ENCODE results near the gene RUSF1. TPM values are rescaled to one million over a fixed set of nuclear protein-coding genes. Genes with fewer than 3 reads are reported as not detected.
A peak's percentile ranks its signal among the peaks of the same experiment; 100 is the strongest.
"Not testable (repeated sequence)": the region's sequence is repeated elsewhere in the genome, so short reads cannot be mapped to it uniquely, and the experiment has no call there.

RUSF1 gene
- total and polyA plus RNA-seq, 5 experiments from 2014 or later, result 15.3 to 110 (median 28.6) TPM

DNA sequence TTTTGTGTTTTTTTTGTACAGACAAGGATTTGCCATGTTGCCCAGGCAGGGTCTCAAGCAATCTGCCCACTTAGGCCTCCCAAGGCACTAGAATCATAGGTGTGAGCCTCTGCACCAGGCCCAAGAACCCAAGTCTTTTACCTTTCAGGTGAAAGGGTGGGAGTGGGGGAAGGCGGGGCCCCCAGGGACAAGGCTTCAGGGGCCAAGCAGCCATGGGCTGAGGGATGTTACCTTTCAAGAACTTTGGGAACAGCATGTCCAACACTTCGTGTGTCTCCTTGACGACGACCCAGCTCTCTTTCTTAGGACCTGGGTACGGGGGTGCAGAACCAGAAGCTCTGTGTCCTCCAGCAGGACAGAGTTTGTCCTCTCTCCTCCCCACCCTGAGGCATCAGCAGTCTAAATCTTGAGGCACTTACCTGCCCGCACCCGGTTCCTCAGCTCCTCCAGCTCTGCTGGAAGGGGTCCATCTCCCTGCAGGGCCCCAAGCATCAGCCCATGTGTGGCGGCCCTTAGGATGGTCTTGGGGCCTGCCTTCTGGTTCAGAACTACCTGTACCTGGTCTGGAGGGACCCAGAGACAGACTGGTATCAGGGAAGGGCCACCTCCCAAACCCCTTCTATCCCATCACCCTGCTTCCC is 16.3 kb downstream of the RUSF1 start:
- Mint-ChIP-seq H3K4me3 (peak overlapping the region in 1 of 10 donors; percentile 14), H3K27me3 (no peaks in the 10 kb centered on the region), H3K27ac (peak overlapping the region in 4 of 10 donors; percentile 37 to 88 (median 51)), H3K9me3 (no peaks in the 10 kb centered on the region), H3K4me1 (peaks cover 5 to 12% (median 8%) of the 10 kb centered on the region in 4 donors), H3K36me3 (peaks cover 0 to 40% (median 10%) of the 10 kb centered on the region in 3 donors)
- no peak for ATAC-seq
- no peak for DNase-seq
- POLR2A ChIA-PET, result no interaction called here

DNA sequence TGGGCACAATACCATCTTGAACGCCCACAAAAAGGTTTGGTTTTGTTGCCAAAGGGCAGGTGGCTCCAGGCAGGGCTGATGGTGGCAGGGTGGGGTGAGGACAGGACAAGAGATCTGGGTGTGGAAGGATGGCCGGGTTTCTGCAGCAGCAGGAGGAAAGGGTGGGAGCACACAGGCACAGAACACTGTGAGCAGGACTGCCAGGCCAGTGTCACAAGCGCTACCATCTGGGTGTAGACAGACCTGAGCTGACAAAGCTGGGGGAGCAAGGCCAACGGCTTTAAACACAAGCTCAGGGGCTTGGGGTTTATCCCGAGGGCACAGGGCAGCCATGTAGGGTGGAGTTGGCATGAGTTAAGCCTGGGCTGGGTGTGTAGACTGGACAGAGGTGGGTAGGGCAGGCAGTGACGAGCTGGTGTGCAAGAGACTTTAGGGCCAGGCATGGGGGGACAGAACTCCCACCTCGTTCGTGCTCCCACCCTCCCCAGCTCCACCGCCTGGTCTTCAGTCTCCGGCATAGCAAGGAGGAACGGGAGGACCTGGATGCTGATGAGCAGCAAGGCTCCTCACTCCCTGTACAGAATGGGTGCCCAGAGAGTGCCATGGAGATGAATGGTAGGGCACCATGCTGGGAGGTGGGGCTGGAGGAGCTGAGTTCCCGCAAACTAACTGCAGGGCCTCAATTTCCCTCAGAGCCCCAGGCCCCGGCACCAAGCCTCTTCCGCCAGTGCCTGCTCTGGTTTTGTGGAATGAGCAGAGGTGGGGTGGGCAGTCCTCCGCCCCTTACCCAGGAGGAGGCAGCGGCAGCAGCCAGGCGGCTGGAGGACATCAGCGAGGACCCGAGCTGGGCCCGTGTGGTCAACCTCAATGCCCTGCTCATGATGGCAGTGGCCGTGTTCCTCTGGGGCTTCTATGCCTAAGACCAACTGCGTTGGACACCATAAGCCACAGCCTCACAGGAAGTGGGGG is 18.3 kb downstream of the RUSF1 start:
- H3K4me1 Mint-ChIP-seq, result peaks cover 5 to 24% (median 18%) of the 10 kb centered on the region in 4 donors
- H3K4me3 Mint-ChIP-seq, result peak overlapping the region in 9 of 10 donors; percentile 2 to 83 (median 52)
- H3K36me3 Mint-ChIP-seq, result peaks cover 0 to 26% (median 10%) of the 10 kb centered on the region in 3 donors
- POLR2A ChIA-PET, result interaction anchor here (1.6 to 6.1 kb wide), 5 partner anchors 8 to 31 kb away, joined by 4 to 67 read pairs (median 10); partner anchors contain the start of genes ARMC5 and RUSF1
- H3K27me3 Mint-ChIP-seq, result no peaks in the 10 kb centered on the region
- H3K27ac Mint-ChIP-seq, result peak overlapping the region; percentile 24 to 87 (median 61)
- DNase-seq (no peak), ATAC-seq (no peak)
- no peaks in the 10 kb centered on the region for H3K9me3 Mint-ChIP-seq

DNA sequence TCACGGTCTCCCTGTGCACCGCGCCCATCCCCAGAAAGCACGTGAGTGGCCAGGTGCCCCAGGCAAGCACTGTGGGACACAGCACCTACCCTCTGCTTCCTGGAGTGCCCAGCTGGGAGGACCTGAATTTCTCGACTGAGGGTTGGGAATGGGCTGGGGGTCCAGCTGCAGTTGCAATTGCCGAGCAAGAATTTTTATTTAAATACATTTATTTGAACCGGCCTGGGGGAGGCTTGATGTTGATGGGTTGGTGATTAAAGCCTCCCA is 19.0 kb downstream of the RUSF1 start:
- no peak for DNase-seq
- ATAC-seq, result no peak
- POLR2A ChIA-PET, result interaction anchor here (1.0 to 6.1 kb wide), 7 partner anchors 9 to 379 kb away, joined by 3 to 67 read pairs (median 10); partner anchors contain the start of genes ARMC5 and RUSF1
- no peaks in the 10 kb centered on the region for H3K27me3 Mint-ChIP-seq
- peaks cover 0 to 24% (median 10%) of the 10 kb centered on the region in 3 donors for H3K36me3 Mint-ChIP-seq
- H3K4me1 Mint-ChIP-seq, result peaks cover 5 to 24% (median 18%) of the 10 kb centered on the region in 4 donors
- peak overlapping the region in 7 of 10 donors; percentile 38 to 87 (median 61) for H3K27ac Mint-ChIP-seq
- H3K9me3 Mint-ChIP-seq, result no peaks in the 10 kb centered on the region
- peak overlapping the region in 8 of 10 donors; percentile 6 to 77 (median 59) for H3K4me3 Mint-ChIP-seq

DNA sequence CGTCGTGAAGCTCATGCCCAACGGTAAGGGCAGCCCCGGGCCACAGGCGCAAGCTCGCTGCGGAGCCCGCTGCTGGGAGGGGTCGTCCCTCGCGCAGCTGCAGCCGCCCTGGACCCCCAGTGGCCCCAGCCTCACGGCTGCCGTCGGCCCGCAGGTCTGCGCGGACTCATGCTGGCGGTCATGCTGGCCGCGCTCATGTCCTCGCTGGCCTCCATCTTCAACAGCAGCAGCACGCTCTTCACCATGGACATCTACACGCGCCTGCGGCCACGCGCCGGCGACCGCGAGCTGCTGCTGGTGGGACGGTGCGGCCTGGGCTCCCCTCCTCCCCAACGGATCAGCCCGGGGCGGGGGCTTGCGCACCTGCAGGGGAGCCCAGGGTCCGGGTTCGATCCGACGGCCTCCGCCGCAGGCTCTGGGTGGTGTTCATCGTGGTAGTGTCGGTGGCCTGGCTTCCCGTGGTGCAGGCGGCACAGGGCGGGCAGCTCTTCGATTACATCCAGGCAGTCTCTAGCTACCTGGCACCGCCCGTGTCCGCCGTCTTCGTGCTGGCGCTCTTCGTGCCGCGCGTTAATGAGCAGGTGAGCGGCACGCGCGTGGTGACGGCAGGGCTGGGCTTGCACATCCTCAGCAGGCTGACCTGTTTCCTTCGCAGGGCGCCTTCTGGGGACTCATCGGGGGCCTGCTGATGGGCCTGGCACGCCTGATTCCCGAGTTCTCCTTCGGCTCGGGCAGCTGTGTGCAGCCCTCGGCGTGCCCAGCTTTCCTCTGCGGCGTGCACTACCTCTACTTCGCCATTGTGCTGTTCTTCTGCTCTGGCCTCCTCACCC is 19.5 kb downstream of the RUSF1 start:
- H3K27me3 Mint-ChIP-seq, result no peaks in the 10 kb centered on the region
- POLR2A ChIA-PET, result interaction anchor here (0.8 to 6.1 kb wide), 14 partner anchors 9 to 381 kb away, joined by 3 to 67 read pairs (median 4); partner anchors contain the start of genes ARMC5 and RUSF1
- no peak for ATAC-seq
- peak in 1 of 10 donors; percentile 8 for DNase-seq
- peaks cover 5 to 24% (median 18%) of the 10 kb centered on the region in 4 donors for H3K4me1 Mint-ChIP-seq
- H3K27ac Mint-ChIP-seq, result peak overlapping the region in 5 of 10 donors; percentile 38 to 90 (median 71)
- H3K9me3 Mint-ChIP-seq, result no peaks in the 10 kb centered on the region
- peak overlapping the region; percentile 61 to 95 (median 92) for H3K4me3 Mint-ChIP-seq
- H3K36me3 Mint-ChIP-seq, result peaks cover 0 to 19% (median 10%) of the 10 kb centered on the region in 3 donors

DNA sequence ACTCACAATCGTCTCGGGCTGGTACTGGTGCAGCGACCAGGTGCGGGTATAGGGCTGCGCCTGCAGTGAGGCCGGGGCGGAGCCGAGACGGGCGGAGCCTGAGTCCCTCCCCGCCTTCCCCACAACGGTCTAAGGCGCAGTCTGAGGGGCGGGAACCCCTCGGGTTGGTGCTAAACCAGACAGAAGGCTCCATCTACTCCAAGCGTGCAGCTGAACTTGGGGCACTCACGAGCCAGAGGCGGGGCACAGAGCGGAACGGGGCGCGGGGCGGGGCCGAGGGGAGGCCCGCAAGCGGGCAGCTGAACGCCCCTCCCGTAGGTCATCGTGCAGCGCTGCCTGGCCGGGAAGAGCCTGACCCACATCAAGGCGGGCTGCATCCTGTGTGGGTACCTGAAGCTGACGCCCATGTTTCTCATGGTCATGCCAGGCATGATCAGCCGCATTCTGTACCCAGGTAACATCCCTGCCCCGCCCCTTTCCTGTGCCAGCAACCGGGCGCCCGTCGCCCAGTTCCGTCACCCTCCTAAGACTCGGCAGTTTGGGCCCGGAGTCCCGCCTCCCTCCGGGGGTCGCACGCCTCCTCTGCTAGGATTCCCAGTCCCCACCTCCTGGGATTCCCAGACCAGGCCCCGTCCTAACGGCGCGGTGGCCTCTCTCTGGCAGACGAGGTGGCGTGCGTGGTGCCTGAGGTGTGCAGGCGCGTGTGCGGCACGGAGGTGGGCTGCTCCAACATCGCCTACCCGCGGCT is 20.3 kb downstream of the RUSF1 start:
- Mint-ChIP-seq H3K36me3 (peaks cover 0 to 11% (median 4%) of the 10 kb centered on the region in 3 donors), H3K27me3 (no peaks in the 10 kb centered on the region), H3K27ac (peak overlapping the region; percentile 46 to 90 (median 86)), H3K4me1 (peaks cover 2 to 24% (median 18%) of the 10 kb centered on the region in 4 donors), H3K4me3 (peak overlapping the region; percentile 88 to 95 (median 92)), H3K9me3 (no peaks in the 10 kb centered on the region)
- POLR2A ChIA-PET, result interaction anchor here (0.5 to 6.1 kb wide), 17 partner anchors 10 to 611 kb away, joined by 3 to 67 read pairs (median 4); partner anchors contain the start of genes ARMC5, FUS and RUSF1
- DNase-seq (peak; percentile 53 to 88 (median 76)), ATAC-seq (peak; percentile 88 to 90)

DNA sequence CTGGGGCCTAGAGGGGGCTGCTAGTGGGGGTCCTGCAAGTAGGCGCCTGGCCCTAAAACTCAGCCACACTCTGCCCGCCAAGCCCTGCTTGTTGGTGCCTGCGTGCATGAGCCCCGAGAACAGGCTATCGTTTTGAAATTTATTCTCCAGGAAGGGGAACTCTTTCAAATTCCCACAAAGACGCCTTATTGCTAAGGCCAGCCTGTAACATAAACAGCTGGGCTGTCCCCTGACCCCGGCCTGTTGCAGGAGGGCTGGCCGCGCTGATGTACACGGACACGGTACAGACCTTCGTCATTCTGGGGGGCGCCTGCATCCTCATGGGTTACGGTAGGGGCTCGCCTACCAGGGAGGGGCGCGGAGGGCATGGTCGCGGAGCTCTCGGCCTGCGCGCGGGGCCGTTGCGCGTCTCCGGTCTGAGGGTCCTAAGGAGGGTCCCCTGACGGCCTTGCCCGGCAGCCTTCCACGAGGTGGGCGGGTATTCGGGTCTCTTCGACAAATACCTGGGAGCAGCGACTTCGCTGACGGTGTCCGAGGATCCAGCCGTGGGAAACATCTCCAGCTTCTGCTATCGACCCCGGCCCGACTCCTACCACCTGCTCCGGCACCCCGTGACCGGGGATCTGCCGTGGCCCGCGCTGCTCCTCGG is 21.0 kb downstream of the RUSF1 start:
- POLR2A ChIA-PET, result interaction anchor here (0.5 to 6.1 kb wide), 12 partner anchors 9 to 610 kb away, joined by 3 to 67 read pairs (median 6); partner anchors contain the start of genes ARMC5, FUS and RUSF1
- Mint-ChIP-seq H3K9me3 (no peaks in the 10 kb centered on the region), H3K4me1 (peaks cover 2 to 22% (median 18%) of the 10 kb centered on the region in 4 donors), H3K4me3 (peak overlapping the region; percentile 88 to 95 (median 92)), H3K36me3 (peaks cover 0 to 7% (median 1%) of the 10 kb centered on the region in 3 donors), H3K27ac (peak overlapping the region; percentile 31 to 90 (median 86)), H3K27me3 (no peaks in the 10 kb centered on the region)
- DNase-seq (peak in 1 of 10 donors; percentile 23), ATAC-seq (peak in 1 of 2 donors; percentile 20)

DNA sequence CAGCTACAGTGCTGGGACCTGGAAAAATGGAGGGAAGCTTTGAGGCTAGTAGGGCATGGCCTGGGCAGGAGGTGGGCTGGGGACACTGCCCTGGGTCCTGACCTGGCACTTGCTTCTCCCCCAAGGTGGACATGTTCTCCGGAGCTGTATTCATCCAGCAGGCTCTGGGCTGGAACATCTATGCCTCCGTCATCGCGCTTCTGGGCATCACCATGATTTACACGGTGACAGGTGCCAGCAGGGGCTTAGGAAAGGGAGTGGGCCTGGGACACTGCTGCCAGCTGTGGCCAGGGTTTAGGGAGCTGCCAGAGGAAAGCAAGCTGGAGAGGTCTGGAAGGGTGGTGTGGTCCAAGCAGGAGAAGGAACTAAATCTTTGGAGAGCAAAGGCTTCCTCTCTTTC is 22.1 kb downstream of the RUSF1 start:
- no peaks in the 10 kb centered on the region for H3K9me3 Mint-ChIP-seq
- H3K27me3 Mint-ChIP-seq, result no peaks in the 10 kb centered on the region
- peak overlapping the region; percentile 19 to 95 (median 91) for H3K4me3 Mint-ChIP-seq
- ATAC-seq (no peak), DNase-seq (no peak)
- H3K27ac Mint-ChIP-seq, result peak overlapping the region in 3 of 10 donors; percentile 37 to 55 (median 52)
- peaks cover 0 to 3% (median 0%) of the 10 kb centered on the region in 3 donors for H3K36me3 Mint-ChIP-seq
- POLR2A ChIA-PET, result interaction anchor here (0.9 to 6.1 kb wide), 5 partner anchors 8 to 26 kb away, joined by 3 to 67 read pairs (median 15); partner anchors contain the start of gene RUSF1
- peaks cover 2 to 22% (median 18%) of the 10 kb centered on the region in 4 donors for H3K4me1 Mint-ChIP-seq

DNA sequence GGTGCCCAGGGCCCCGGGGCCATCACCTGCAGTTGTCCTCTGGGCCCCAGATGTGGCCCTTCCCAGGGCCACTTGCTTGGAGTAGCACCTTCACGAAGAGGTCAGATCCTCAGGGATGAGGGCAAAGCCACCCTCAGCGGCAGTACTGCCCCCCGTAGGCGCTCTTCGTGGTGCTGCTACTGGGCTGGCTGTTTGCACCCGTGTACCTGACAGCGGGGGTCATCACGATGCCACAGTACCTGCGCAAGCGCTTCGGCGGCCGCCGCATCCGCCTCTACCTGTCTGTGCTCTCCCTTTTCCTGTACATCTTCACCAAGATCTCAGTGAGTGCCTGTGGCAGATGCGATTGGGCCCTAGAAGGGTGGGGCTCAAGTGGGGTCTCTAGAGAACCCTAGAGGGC is 22.6 kb downstream of the RUSF1 start:
- H3K4me1 Mint-ChIP-seq, result peaks cover 4 to 22% (median 18%) of the 10 kb centered on the region in 4 donors
- peak overlapping the region in 7 of 10 donors; percentile 10 to 95 (median 67) for H3K4me3 Mint-ChIP-seq
- no peaks in the 10 kb centered on the region for H3K9me3 Mint-ChIP-seq
- ATAC-seq (no peak), DNase-seq (no peak)
- H3K36me3 Mint-ChIP-seq, result no peaks in the 10 kb centered on the region
- no peaks in the 10 kb centered on the region for H3K27me3 Mint-ChIP-seq
- peak overlapping the region in 2 of 10 donors; percentile 52 to 55 for H3K27ac Mint-ChIP-seq
- POLR2A ChIA-PET, result interaction anchor here (0.9 to 6.1 kb wide), 3 partner anchors 8 to 25 kb away, joined by 3 to 67 read pairs (median 4); no protein-coding TSS in a partner anchor

DNA sequence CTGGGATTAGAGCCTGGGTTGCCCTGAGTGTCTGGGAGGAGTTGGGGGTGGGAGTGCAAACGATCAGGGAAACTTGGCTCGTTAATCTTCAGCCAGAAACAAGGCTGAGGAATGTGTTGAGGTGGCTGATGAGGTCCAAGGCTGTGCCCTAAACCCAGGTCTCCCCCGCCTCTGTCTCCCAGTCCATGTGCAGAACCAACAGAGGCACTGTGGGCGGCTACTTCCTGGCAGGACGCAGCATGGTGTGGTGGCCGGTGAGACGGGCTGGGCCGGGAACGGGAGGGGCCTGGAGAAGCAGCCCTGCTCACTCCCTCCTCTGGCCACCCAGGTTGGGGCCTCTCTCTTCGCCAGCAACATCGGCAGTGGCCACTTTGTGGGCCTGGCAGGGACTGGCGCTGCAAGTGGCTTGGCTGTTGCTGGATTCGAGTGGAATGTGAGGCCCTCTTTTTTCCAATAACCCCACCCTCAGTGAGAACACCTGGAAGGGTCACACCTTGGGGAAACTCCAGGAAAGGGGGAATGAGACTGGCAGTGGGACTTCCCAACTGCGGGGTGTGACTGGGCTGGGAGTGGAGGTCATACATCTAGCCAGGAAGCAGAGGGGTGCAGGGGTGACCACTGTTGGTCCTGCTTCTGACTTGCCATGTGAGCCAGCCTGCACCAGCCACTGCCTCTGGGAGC is 23.6 kb downstream of the RUSF1 start:
- POLR2A ChIA-PET, result interaction anchor here (1.4 to 6.1 kb wide), 2 partner anchors 7 to 24 kb away, joined by 4 to 67 read pairs; no protein-coding TSS in a partner anchor

DNA sequence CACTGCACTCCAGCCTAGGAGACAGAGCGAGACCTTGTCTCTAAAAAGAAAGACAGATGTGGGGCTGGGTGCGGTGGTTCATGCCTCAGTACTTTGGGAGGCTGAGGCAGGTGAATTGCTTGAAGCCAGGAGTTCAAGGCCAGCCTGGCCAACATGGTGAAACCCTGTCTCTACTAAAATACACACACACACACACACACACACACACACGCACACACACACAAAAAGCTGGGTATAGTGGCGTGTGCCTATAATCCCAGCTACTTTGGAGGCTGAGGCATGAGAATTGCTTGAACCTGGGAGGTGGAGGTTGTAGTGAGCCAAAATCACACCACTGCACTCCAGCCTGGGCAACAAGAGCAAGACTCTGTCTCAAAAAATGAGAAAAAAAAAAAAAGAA is 24.1 kb downstream of the RUSF1 start:
- ATAC-seq, POLR2A ChIA-PET, H3K36me3 Mint-ChIP-seq, DNase-seq, H3K27me3 Mint-ChIP-seq, H3K9me3 Mint-ChIP-seq, H3K27ac Mint-ChIP-seq: not testable (repeated sequence)
- Mint-ChIP-seq H3K4me1 (peaks cover 4 to 22% (median 16%) of the 10 kb centered on the region in 4 donors), H3K4me3 (peak overlapping the region in 1 of 10 donors; percentile 56)

More for the DNA sequence above, 23.6 kb downstream of the RUSF1 start:
- DNase-seq, result no peak
- H3K4me1 Mint-ChIP-seq, result peaks cover 4 to 22% (median 16%) of the 10 kb centered on the region in 4 donors
- H3K9me3 Mint-ChIP-seq, result no peaks in the 10 kb centered on the region
- H3K27me3 Mint-ChIP-seq, result no peaks in the 10 kb centered on the region
- no peak overlapping the region for H3K27ac Mint-ChIP-seq
- ATAC-seq, result no peak
- H3K4me3 Mint-ChIP-seq, result no peak overlapping the region
- H3K36me3 Mint-ChIP-seq, result no peaks in the 10 kb centered on the region
